NCI-H2227 treated with DMSO at 0.1 percent for 48 hours (cell line): Measurements from ENCODE around the gene PI4KA.

ENCODE experiments used
- DNase-seq: peaks from one replicate; lab custom pipeline; 2025; lab: John Stamatoyannopoulos, UW

Gene PI4KA

GRCh38 chr22:20816559-20816958 is 42.1 kb downstream of the PI4KA start:
- DNase-seq, result no peak

GRCh38 chr22:20815477-20816050 is 43.0 kb downstream of the PI4KA start:
- no peak for DNase-seq

- DNase-seq, result no peak
Observed at GRCh38 chr22:20814221-20814808, 44.3 kb downstream of the PI4KA start.

- DNase-seq, result no peak
Observed at GRCh38 chr22:20813056-20813455, 45.6 kb downstream of the PI4KA start.

- DNase-seq, result no peak
Observed at GRCh38 chr22:20811971-20812660, 46.5 kb downstream of the PI4KA start.

GRCh38 chr22:20811171-20811570 is 47.4 kb downstream of the PI4KA start:
- no peak for DNase-seq

- no peak for DNase-seq
Observed at GRCh38 chr22:20810645-20811044, 48.0 kb downstream of the PI4KA start.

GRCh38 chr22:20809538-20810185 is 48.9 kb downstream of the PI4KA start:
- DNase-seq, result no peak

- no peak for DNase-seq
Observed at GRCh38 chr22:20808844-20809243, 49.8 kb downstream of the PI4KA start.

- DNase-seq, result no peak
Observed at GRCh38 chr22:20807315-20807752, 51.3 kb downstream of the PI4KA start.

- no peak for DNase-seq
Observed at GRCh38 chr22:20805972-20806471, 52.6 kb downstream of the PI4KA start.

- no peak for DNase-seq
Observed at GRCh38 chr22:20804650-20805049, 54.0 kb downstream of the PI4KA start.

- no peak for DNase-seq
Observed at GRCh38 chr22:20803696-20804324, 54.8 kb downstream of the PI4KA start.

GRCh38 chr22:20802922-20803553 is 55.6 kb downstream of the PI4KA start:
- DNase-seq, result no peak

GRCh38 chr22:20802452-20802851 is 56.2 kb downstream of the PI4KA start:
- DNase-seq, result no peak

- no peak for DNase-seq
Observed at GRCh38 chr22:20799449-20799848, 59.2 kb downstream of the PI4KA start.

- no peak for DNase-seq
Observed at GRCh38 chr22:20798974-20799373, 59.6 kb downstream of the PI4KA start.

GRCh38 chr22:20798218-20798617 is 60.4 kb downstream of the PI4KA start:
- DNase-seq, result no peak

- no peak for DNase-seq
Observed at GRCh38 chr22:20796731-20797130, 61.9 kb downstream of the PI4KA start.

- no peak for DNase-seq
Observed at GRCh38 chr22:20794650-20795413, 63.8 kb downstream of the PI4KA start.
